HUES48 (cell line): ENCODE measurements around the gene PYDC2.

Experiments
- H3K27ac ChIP-seq: one replicate; pipeline ENCODE4 v1.7.0; 2013; ENCODE audit warnings: low read depth, low read length, inconsistent platforms
- H3K27me3 ChIP-seq: 2 replicates; pipeline ENCODE4 v1.6.1; 2013; ENCODE audit warnings: mild to moderate bottlenecking, low read length; ENCODE audit not compliant: control insufficient read depth, insufficient read depth
- H3K36me3 ChIP-seq: 2 replicates; pipeline ENCODE4 v1.6.1; 2013; ENCODE audit warnings: low read length; ENCODE audit not compliant: control insufficient read depth, insufficient read depth
- H3K4me1 ChIP-seq: 2 replicates; pipeline ENCODE4 v1.6.1; 2013; ENCODE audit warnings: mild to moderate bottlenecking, low read length; ENCODE audit not compliant: control insufficient read depth, insufficient read depth
- H3K4me3 ChIP-seq: 2 replicates; pipeline ENCODE4 v1.5.1; 2013; ENCODE audit warnings: mild to moderate bottlenecking, low read depth, low read length
- H3K9ac ChIP-seq: 2 replicates; pipeline ENCODE4 v1.6.1; 2013; ENCODE audit warnings: mild to moderate bottlenecking, low read depth, low read length, moderate library complexity
- H3K9me3 ChIP-seq: 2 replicates; pipeline ENCODE4 v1.6.1; 2013; ENCODE audit warnings: low read length; ENCODE audit not compliant: control insufficient read depth, insufficient read depth

The PYDC2 gene

DNA sequence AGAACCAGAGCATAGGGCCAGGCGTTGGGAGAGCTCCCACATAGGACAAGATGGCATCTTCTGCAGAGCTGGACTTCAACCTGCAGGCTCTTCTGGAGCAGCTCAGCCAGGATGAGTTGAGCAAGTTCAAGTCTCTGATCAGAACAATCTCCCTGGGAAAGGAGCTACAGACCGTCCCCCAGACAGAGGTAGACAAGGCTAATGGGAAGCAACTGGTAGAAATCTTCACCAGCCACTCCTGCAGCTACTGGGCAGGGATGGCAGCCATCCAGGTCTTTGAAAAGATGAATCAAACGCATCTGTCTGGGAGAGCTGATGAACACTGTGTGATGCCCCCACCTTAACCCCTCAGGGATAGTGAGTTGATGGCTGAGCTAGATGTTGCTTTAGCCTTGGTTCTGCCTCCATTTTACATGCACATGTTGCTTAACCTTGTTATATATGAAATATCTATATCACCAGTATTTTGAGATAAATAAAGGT lies at the start of gene PYDC2:
Gene PYDC2, plus strand, starts transcription at position 51 of the 483 bp plus-strand sequence. Its CDS starts 0 bp downstream, at position 51.
- Histone ChIP-seq H3K27me3 (no peaks in the 10 kb centered on the region), H3K4me3 (no peak within 1 kb of the TSS), H3K9ac (no peak within 1 kb of the TSS), H3K36me3 (no peaks in the 10 kb centered on the region), H3K27ac (no peak within 1 kb of the TSS), H3K4me1 (no peaks in the 10 kb centered on the region), H3K9me3 (no peaks in the 10 kb centered on the region)

DNA sequence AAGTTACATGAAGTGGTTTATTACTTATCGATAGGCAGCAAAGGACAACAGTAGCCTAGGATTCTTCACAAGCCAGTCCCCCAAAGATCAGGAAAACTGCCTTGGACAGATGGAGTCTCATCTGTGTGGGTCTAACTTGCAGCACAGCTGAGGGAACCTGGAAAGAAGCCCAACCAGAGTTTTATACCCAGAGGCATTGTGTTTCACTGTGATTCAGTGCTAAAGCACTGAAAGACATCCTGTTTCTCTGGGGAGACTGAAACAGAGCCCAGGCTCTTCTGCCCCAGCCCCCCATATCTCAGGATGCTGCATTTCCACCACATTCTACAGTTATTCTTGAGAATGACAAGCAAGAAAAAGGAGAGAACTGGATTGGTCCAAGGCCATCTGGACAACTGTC lies 48.2 kb upstream of the PYDC2 start:
- Histone ChIP-seq H3K27ac (no peak overlapping the region), H3K9ac (no peak overlapping the region), H3K27me3 (no peaks in the 10 kb centered on the region), H3K4me3 (no peak overlapping the region), H3K4me1 (no peaks in the 10 kb centered on the region), H3K9me3 (peaks cover 17% of the 10 kb centered on the region), H3K36me3 (no peaks in the 10 kb centered on the region)

DNA sequence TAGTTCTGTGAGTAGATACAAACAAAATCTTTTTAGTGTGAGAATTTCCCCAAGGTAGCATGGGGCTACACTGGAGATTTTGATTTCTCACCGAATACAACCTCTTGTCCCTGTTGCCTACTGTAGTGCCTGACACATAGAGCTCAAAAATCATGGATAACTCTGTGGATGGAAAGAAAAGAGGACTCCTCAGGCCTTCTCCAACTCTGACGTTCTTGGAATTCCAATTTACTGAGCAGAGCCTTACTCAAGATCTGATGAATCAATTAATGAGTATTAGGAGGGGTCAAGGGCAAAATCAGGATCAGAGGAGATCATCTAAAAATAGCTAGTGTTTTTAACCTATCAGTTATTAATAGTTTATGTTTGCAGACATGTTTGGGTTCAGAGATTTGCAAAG lies 46.7 kb upstream of the PYDC2 start:
- Histone ChIP-seq H3K27me3 (no peaks in the 10 kb centered on the region), H3K9ac (no peak overlapping the region), H3K9me3 (peaks cover 12% of the 10 kb centered on the region), H3K4me3 (no peak overlapping the region), H3K4me1 (no peaks in the 10 kb centered on the region), H3K27ac (no peak overlapping the region), H3K36me3 (no peaks in the 10 kb centered on the region)

DNA sequence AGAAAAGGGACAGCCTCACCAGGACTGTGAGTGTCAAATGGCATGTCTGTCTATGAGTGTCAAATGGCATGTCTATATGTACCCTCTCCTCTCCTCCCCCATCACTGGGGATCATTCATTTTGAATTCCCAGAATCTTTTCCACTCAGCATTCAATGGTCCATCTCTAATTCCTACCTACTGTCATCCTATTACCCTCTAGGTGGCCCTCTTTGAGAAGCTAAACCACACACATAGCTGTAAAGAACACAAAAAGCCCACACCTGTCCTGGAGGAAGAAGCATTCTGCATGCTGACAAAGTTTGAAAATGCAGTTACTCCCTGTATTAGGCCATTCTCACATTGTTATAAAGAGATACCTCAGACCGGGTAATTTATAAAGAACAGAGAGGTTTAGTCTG lies 46.2 kb upstream of the PYDC2 start:
- H3K27me3 ChIP-seq: no peaks in the 10 kb centered on the region
- H3K27ac ChIP-seq: no peak overlapping the region
- H3K9ac ChIP-seq: no peak overlapping the region
- no peak overlapping the region for H3K4me3 ChIP-seq
- peaks cover 7% of the 10 kb centered on the region for H3K9me3 ChIP-seq
- no peaks in the 10 kb centered on the region for H3K4me1 ChIP-seq
- H3K36me3 ChIP-seq: no peaks in the 10 kb centered on the region

DNA sequence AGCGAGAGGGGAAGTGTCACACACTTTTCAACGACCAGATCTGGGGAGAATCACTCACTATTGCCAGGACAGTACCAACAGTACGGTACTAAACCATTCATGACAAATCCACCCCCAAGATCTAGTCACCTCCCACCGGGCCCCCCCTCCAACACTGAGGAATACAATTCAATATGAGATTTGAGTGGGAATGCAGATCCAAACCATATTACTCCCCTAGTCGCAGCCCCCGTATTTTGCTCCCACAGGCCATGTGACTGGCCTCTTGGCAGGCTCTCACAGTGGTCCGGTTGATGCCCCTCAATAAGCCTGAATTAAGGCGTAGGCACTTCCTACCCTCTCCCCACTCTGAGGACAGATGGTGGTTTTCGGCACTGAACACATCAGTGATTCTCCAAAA lies 45.4 kb upstream of the PYDC2 start:
- Histone ChIP-seq H3K36me3 (no peaks in the 10 kb centered on the region), H3K27me3 (no peaks in the 10 kb centered on the region), H3K27ac (no peak overlapping the region), H3K4me3 (no peak overlapping the region), H3K9me3 (0 out of 2 replicates have a peak, but pooled peaks cover under 1% of the 10 kb centered on the region), H3K9ac (no peak overlapping the region), H3K4me1 (no peaks in the 10 kb centered on the region)

DNA sequence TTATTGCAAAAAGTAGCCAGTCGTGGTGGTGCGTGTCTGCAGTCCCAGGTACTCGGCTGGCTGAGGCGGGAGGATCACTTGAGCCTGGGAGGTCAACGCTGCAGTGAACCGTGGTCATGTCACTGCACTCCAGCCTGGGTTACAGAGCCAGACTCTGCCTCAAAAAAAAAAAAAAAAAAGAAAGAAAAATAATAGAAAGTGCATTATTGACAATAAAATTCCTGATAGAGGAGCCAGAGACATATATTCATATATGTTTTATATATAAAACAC lies 43.6 kb upstream of the PYDC2 start:
- Histone ChIP-seq H3K27me3 (no peaks in the 10 kb centered on the region), H3K36me3 (no peaks in the 10 kb centered on the region)

DNA sequence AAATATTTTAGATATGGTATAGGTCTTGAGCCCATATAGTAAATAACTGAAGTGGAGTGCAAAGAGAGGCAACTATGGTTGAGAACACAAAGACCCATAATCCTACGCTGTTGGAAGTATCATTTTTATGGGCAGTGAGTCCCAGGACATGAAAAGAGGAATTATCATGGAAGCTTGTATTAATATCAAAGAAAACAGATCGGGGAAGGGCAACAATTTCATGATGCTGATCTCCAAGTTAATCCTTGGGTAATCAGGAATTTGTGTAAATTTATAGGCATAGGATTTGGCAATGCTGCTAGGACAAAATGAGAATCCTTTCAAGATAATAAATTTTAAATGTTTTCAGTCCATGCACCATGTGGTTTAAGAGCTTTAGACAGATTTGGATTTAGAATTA lies 40.2 kb upstream of the PYDC2 start:
- Histone ChIP-seq H3K9me3 (no peaks in the 10 kb centered on the region), H3K27ac (no peak overlapping the region), H3K27me3 (no peaks in the 10 kb centered on the region), H3K4me1 (no peaks in the 10 kb centered on the region), H3K9ac (no peak overlapping the region), H3K36me3 (no peaks in the 10 kb centered on the region), H3K4me3 (no peak overlapping the region)

More for the DNA sequence above, 43.6 kb upstream of the PYDC2 start:
- H3K9me3 ChIP-seq: no peaks in the 10 kb centered on the region
- H3K4me1 ChIP-seq: no peaks in the 10 kb centered on the region
- no peak overlapping the region for H3K4me3 ChIP-seq
- H3K9ac ChIP-seq: no peak overlapping the region
- H3K27ac ChIP-seq: no peak overlapping the region

DNA sequence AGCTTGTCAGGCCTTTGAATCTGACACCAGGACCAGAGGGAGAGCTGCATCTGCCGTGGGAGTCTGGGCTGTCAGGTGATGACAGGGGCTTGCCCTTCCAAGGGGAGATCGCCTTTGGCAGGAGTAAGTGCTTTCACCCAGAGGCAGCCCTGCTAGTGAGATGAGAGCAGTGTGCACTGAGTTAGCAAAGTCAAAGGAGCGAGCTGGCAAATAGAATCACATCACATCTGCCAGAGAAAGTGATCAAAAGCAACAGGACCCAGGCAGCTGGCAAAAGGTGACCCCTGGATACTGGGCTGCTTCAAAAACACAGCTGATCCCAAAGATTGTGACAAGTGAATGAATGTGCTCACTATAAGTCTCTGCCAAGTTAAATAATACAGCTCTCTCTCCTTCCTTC lies 36.1 kb upstream of the PYDC2 start:
- Histone ChIP-seq H3K27ac (no peak overlapping the region), H3K36me3 (no peaks in the 10 kb centered on the region), H3K9me3 (no peaks in the 10 kb centered on the region), H3K27me3 (no peaks in the 10 kb centered on the region), H3K4me1 (peaks cover 8% of the 10 kb centered on the region; the same call in 1 of the 2 replicates), H3K9ac (no peak overlapping the region), H3K4me3 (no peak overlapping the region)

DNA sequence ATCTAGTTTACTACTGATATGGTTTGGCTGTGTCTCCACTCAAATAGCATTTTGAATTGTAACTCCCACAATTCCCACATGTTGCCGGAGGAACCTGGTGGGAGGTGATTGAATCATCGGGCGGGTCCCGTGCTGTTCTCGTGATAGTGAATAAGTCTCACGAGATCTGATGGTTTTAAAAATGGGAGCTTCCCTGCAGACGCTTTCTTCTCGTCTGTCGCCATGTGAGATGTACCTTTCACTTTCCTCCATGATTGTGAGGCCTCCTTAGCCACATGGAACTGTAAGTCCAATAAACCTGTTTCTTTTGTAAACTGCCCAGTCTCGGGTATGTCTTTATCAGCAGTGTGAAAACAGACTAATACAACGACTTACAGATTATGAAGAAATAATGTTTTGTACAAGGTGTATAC lies 35.6 kb upstream of the PYDC2 start:
- no peaks in the 10 kb centered on the region for H3K36me3 ChIP-seq
- no peaks in the 10 kb centered on the region for H3K27me3 ChIP-seq
- H3K9ac ChIP-seq: no peak overlapping the region
- H3K9me3 ChIP-seq: no peaks in the 10 kb centered on the region
- peaks cover 8% of the 10 kb centered on the region; the same call in 1 of the 2 replicates for H3K4me1 ChIP-seq
- H3K27ac ChIP-seq: no peak overlapping the region
- no peak overlapping the region for H3K4me3 ChIP-seq

DNA sequence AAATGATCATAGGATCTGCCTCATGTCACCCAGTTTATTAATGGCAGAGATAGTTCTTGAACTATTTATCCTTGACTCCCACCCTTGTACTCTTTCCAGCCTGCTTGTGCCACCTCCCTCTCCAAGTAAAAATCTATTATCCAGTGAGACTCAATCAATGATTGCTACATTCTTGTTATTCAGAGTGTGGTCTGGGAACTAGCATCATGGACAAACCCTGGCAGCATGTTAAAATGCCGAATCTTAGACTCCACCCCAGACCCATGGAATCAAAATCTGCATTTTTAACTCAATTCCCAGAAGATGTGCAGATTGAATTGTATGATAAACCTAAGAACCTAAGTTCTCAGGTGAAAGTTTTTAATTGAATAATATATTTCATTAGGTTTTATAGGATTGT lies 34.7 kb upstream of the PYDC2 start:
- Histone ChIP-seq H3K36me3 (no peaks in the 10 kb centered on the region), H3K27ac (no peak overlapping the region), H3K27me3 (no peaks in the 10 kb centered on the region), H3K4me3 (no peak overlapping the region), H3K9me3 (no peaks in the 10 kb centered on the region), H3K4me1 (peaks cover 8% of the 10 kb centered on the region; the same call in 1 of the 2 replicates), H3K9ac (no peak overlapping the region)

DNA sequence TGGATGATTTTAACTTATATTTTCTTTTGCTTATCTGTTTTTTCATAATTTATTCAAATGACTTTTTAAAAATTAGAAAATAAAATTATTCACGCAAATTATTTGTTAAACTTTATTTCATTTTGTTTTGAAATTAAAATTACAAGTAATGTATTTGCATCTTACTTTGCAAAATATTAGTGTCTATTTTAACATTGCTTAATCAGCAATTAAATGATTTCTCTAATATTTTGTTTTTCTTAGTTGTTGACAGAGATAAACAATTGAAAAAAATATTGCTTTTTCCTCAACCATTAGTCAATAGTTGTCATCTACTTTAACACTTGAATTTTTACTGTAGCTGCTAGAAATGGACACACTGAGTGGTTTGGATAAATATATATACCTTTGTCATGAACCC lies 32.8 kb upstream of the PYDC2 start:
- H3K4me3 ChIP-seq: no peak overlapping the region

DNA sequence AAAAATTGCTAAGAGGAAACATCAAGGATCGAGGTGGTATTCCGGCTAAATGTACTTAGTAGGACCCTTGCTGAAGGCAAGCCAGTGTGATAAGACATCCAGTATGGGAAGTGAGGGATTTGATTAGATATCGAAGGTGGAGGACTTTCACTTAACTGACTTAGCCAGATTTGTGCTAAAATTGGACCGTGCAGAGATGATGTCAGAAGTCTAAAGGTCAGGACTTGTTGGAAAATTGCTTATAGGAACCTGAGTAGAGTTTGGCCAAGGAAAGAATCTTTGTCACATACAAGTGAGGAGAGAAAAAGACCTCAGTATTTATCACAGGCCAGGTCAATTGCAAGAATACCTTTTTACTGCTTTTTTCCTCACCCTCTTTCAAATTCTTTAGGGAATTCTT lies 30.9 kb upstream of the PYDC2 start:
- Histone ChIP-seq H3K27ac (no peak overlapping the region), H3K9me3 (no peaks in the 10 kb centered on the region), H3K4me3 (no peak overlapping the region), H3K4me1 (peaks cover 8% of the 10 kb centered on the region; the same call in 1 of the 2 replicates), H3K27me3 (no peaks in the 10 kb centered on the region), H3K36me3 (no peaks in the 10 kb centered on the region), H3K9ac (no peak overlapping the region)

More for the DNA sequence above, 32.8 kb upstream of the PYDC2 start:
- Histone ChIP-seq H3K4me1 (peaks cover 8% of the 10 kb centered on the region; the same call in 1 of the 2 replicates), H3K9ac (no peak overlapping the region), H3K36me3 (no peaks in the 10 kb centered on the region), H3K27me3 (no peaks in the 10 kb centered on the region), H3K9me3 (no peaks in the 10 kb centered on the region), H3K27ac (no peak overlapping the region)
